Smooth muscle cell (in vitro differentiated cells): ENCODE data around the gene SMNDC1. TPM values are rescaled to one million over a fixed set of nuclear protein-coding genes. Genes with fewer than 3 reads are reported as not detected.

Experiments used
- DNase-seq: peaks from one replicate; lab custom pipeline; 2025; ENCODE audit not compliant: unreplicated experiment; lab: John Stamatoyannopoulos, UW
- H2AFZ ChIP-seq: fragments of 200-600 bp; sonication (generic); 2 replicates; pipeline ENCODE4 v1.6.0; 2016; ENCODE audit warnings: antibody characterized with exemption, low read depth, mild to moderate bottlenecking
- H3F3A ChIP-seq: fragments of 200-600 bp; sonication (generic); 2 replicates; pipeline ENCODE4 v1.6.0; 2017; ENCODE audit warnings: antibody characterized with exemption, low read depth
- H3K27ac ChIP-seq: fragments of 200-600 bp; sonication (generic); 2 replicates; pipeline ENCODE4 v1.5.1; 2016; ENCODE audit warnings: low read depth, mild to moderate bottlenecking
- H3K27me3 ChIP-seq: fragments of 200-600 bp; sonication (generic); 2 replicates; pipeline ENCODE4 v1.6.1; 2016; ENCODE audit warnings: low read depth, mild to moderate bottlenecking
- H3K36me3 ChIP-seq: fragments of 200-600 bp; sonication (generic); 2 replicates; pipeline ENCODE4 v1.5.1; 2016; ENCODE audit warnings: low read depth
- H3K4me1 ChIP-seq: fragments of 200-600 bp; sonication (generic); 2 replicates; pipeline ENCODE4 v1.5.1; 2016; ENCODE audit warnings: low read depth
- H3K4me2 ChIP-seq: fragments of 200-600 bp; sonication (generic); 2 replicates; pipeline ENCODE4 v1.6.0; 2016; ENCODE audit warnings: mild to moderate bottlenecking
- H3K4me3 ChIP-seq: fragments of 200-600 bp; sonication (generic); 2 replicates; pipeline ENCODE4 v1.5.1; 2016; ENCODE audit warnings: mild to moderate bottlenecking
- H3K79me2 ChIP-seq: fragments of 200-600 bp; sonication (generic); 2 replicates; pipeline ENCODE4 v1.6.0; 2016; ENCODE audit warnings: low read depth, mild to moderate bottlenecking
- H3K9ac ChIP-seq: fragments of 200-600 bp; sonication (generic); 2 replicates; pipeline ENCODE4 v1.6.0; 2016; ENCODE audit warnings: low read depth
- H3K9me3 ChIP-seq: fragments of 200-600 bp; sonication (generic); replicated peaks from 2 replicates; pipeline ENCODE4 v1.5.1; 2016; ENCODE audit warnings: low read depth
- H4K20me1 ChIP-seq: fragments of 200-600 bp; sonication (generic); 2 replicates; pipeline ENCODE4 v1.6.0; 2016; ENCODE audit warnings: low read depth
- CTCF ChIP-seq: fragments of 200-600 bp; sonication (generic); IDR thresholded peaks from 2 replicates; pipeline ENCODE4 v1.5.1; 2017; ENCODE audit warnings: borderline replicate concordance, mild to moderate bottlenecking, antibody characterized with exemption; ENCODE audit not compliant: insufficient read depth, poor library complexity, severe bottlenecking
- WGBS: methylation state at CpG from one replicate; pipeline ENCODE4 v1.1.7; 2016; ENCODE audit warnings: low lambda C conversion rate; 5-methylcytosine and 5-hydroxymethylcytosine counted together
- polyA plus RNA-seq: library from polyadenylated mRNA; unstranded; fragments of >200 nt; fragmentation: Nextera tagmentation; extraction: Ambion mirVana; gene quantifications from 2 replicates; pipeline ENCODE4 v1.2.1, GENCODE V29; 2016
- total RNA-seq: library from RNA; depleted of rRNA; stranded (reverse); fragments of >200 nt; gene quantifications from 2 replicates; pipeline ENCODE4 v1.2.3, GENCODE V29; 2014

SMNDC1 gene
- total and polyA plus RNA-seq, 2 experiments from 2014 or later: 17.7 to 22.2 TPM

- H3K4me1 ChIP-seq: peaks cover 11% of the 10 kb centered on the region
- 93% methylated on average over 4 of the region's 4 CpGs for WGBS
- no peak overlapping the region for H3K27ac ChIP-seq
- H3K79me2 ChIP-seq: no peaks in the 10 kb centered on the region
- no peaks in the 10 kb centered on the region for H3F3A ChIP-seq
- no peaks in the 10 kb centered on the region for H3K9me3 ChIP-seq
- no peak overlapping the region for H3K4me2 ChIP-seq
- no peak for DNase-seq
- no peak overlapping the region for H3K9ac ChIP-seq
- H4K20me1 ChIP-seq: peaks cover 97% of the 10 kb centered on the region
- TF ChIP-seq CTCF: no peak
- H3K36me3 ChIP-seq: no peaks in the 10 kb centered on the region
- no peak overlapping the region for H3K4me3 ChIP-seq
- no peaks in the 10 kb centered on the region for H3K27me3 ChIP-seq
- H2AFZ ChIP-seq: no peak overlapping the region
These were observed 35.1 kb downstream of the SMNDC1 start for GRCh38 chr10:110269374-110270318.

GRCh38 chr10:110268971-110269370 is 35.7 kb downstream of the SMNDC1 start:
- Histone ChIP-seq H3K4me2 (no peak overlapping the region), H3K4me1 (peaks cover 7% of the 10 kb centered on the region), H3F3A (no peaks in the 10 kb centered on the region), H3K9me3 (no peaks in the 10 kb centered on the region), H3K79me2 (no peaks in the 10 kb centered on the region), H4K20me1 (peaks cover 94% of the 10 kb centered on the region), H2AFZ (no peak overlapping the region), H3K27me3 (no peaks in the 10 kb centered on the region), H3K4me3 (no peak overlapping the region), H3K9ac (no peak overlapping the region), H3K36me3 (no peaks in the 10 kb centered on the region), H3K27ac (no peak overlapping the region)
- no peak for TF ChIP-seq CTCF
- WGBS: 95% methylated on average over 2 of the region's 2 CpGs
- no peak for DNase-seq

- no peak overlapping the region for H3K27ac ChIP-seq
- DNase-seq: no peak
- H3K4me2 ChIP-seq: no peak overlapping the region
- H3K9me3 ChIP-seq: no peaks in the 10 kb centered on the region
- H3K9ac ChIP-seq: no peak overlapping the region
- no peaks in the 10 kb centered on the region for H3K79me2 ChIP-seq
- H3K36me3 ChIP-seq: no peaks in the 10 kb centered on the region
- H3F3A ChIP-seq: no peaks in the 10 kb centered on the region
- H3K27me3 ChIP-seq: no peaks in the 10 kb centered on the region
- no peak for TF ChIP-seq CTCF
- no peak overlapping the region for H3K4me3 ChIP-seq
- peaks cover 3% of the 10 kb centered on the region for H3K4me1 ChIP-seq
- H2AFZ ChIP-seq: no peak overlapping the region
- peaks cover 93% of the 10 kb centered on the region for H4K20me1 ChIP-seq
These were observed 36.3 kb downstream of the SMNDC1 start for GRCh38 chr10:110268442-110268841.
